IMR-90 (cell line): ENCODE data around the gene GINS3. TPM values are rescaled to one million over a fixed set of nuclear protein-coding genes. Genes with fewer than 3 reads are reported as not detected.
"Not testable (repeated sequence)": the region's sequence is repeated elsewhere in the genome, so short reads cannot be mapped to it uniquely, and the experiment has no call there.

Source experiments
- ATAC-seq: fragments of 200-7000 bp; cut with Tn5 transposase; 2 replicates; pipeline ENCODE4 v1.9.1; 2020; ENCODE audit warnings: low read depth, mild to moderate bottlenecking, moderate library complexity
- BruUV-seq: library from RNA; stranded (reverse); fragments of 400-500 nt; replicated peaks from 2 replicates; lab custom pipeline; 2021; lab: Mats Ljungman, UMichigan
- CTCF ChIA-PET: fragments of 300-600 bp; formaldehyde crosslinking; extraction: SDS; loops from one replicate; lab custom pipeline; 2021; ENCODE audit warnings: antibody characterized with exemption; lab: Yijun Ruan, JAX
- POLR2A ChIA-PET: fragments of 300-600 bp; sonication (Branson Sonifier 250); formaldehyde crosslinking; loops from one replicate; lab custom pipeline; 2022; ENCODE audit warnings: antibody characterized with exemption; ENCODE audit not compliant: unreplicated experiment; lab: Charles Lee
- DNase-seq: peaks from one replicate; pipeline ENCODE4 v3.0.0; 2013
- H2AFZ ChIP-seq: replicated peaks from 2 replicates; pipeline ENCODE3; 2013; ENCODE audit warnings: low read length, mild to moderate bottlenecking; ENCODE audit not compliant: poor library complexity
- H2AK5ac ChIP-seq: 2 replicates; pipeline ENCODE4 v1.6.1; 2013; ENCODE audit warnings: low read depth, low read length, inconsistent platforms
- H2AK9ac ChIP-seq: replicated peaks from 2 replicates; pipeline ENCODE3; 2013; ENCODE audit warnings: mild to moderate bottlenecking, low read depth, low read length, moderate library complexity; ENCODE audit not compliant: poor library complexity
- H2BK120ac ChIP-seq: 2 replicates; pipeline ENCODE4 v1.6.1; 2013; ENCODE audit warnings: low read depth, low read length, inconsistent platforms
- H2BK15ac ChIP-seq: 3 replicates; pipeline ENCODE4 v1.6.1; 2013; ENCODE audit warnings: low read depth, low read length, inconsistent platforms
- H2BK20ac ChIP-seq: 2 replicates; pipeline ENCODE4 v1.6.1; 2013; ENCODE audit warnings: low read depth, mild to moderate bottlenecking, inconsistent platforms, low read length, moderate library complexity
- H2BK5ac ChIP-seq: 2 replicates; pipeline ENCODE4 v1.6.1; 2013; ENCODE audit warnings: mild to moderate bottlenecking, low read depth, low read length, inconsistent platforms; ENCODE audit not compliant: poor library complexity, severe bottlenecking
- H3K14ac ChIP-seq: replicated peaks from 2 replicates; pipeline ENCODE4 v1.6.1; 2013; ENCODE audit warnings: low read depth, low read length, inconsistent platforms
- H3K18ac ChIP-seq: 2 replicates; pipeline ENCODE4 v1.6.1; 2013; ENCODE audit warnings: low read depth, low read length, control low read depth
- H3K23ac ChIP-seq: 2 replicates; pipeline ENCODE4 v1.6.1; 2013; ENCODE audit warnings: low read depth, low read length, inconsistent platforms
- H3K27ac ChIP-seq: 2 replicates; pipeline ENCODE4 v1.5.1; 2013; ENCODE audit warnings: mild to moderate bottlenecking, control low read depth, low read length; ENCODE audit not compliant: insufficient read depth
- H3K27me3 ChIP-seq: 2 replicates; pipeline ENCODE4 v1.6.1; 2013; ENCODE audit warnings: low read length; ENCODE audit not compliant: control insufficient read depth, insufficient read depth
- H3K36me3 ChIP-seq: 2 replicates; pipeline ENCODE4 v1.6.1; 2013; ENCODE audit warnings: low read length, mixed read lengths; ENCODE audit not compliant: control insufficient read depth, insufficient read depth
- H3K4ac ChIP-seq: 2 replicates; pipeline ENCODE4 v1.6.1; 2013; ENCODE audit warnings: low read depth, low read length, inconsistent platforms
- H3K4me1 ChIP-seq: 2 replicates; pipeline ENCODE4 v1.6.1; 2013; ENCODE audit warnings: low read length, mixed read lengths; ENCODE audit not compliant: control insufficient read depth, insufficient read depth
- H3K4me2 ChIP-seq: 2 replicates; pipeline ENCODE4 v1.6.1; 2013; ENCODE audit warnings: low read depth, mild to moderate bottlenecking, control low read depth, low read length, moderate library complexity
- H3K4me3 ChIP-seq: 2 replicates; pipeline ENCODE4 v1.5.1; 2013; ENCODE audit warnings: low read depth, mild to moderate bottlenecking, control low read depth, low read length, moderate library complexity; ENCODE audit not compliant: insufficient read depth
- H3K56ac ChIP-seq: 2 replicates; pipeline ENCODE4 v1.6.1; 2013; ENCODE audit warnings: low read length, inconsistent platforms; ENCODE audit not compliant: insufficient read depth; ENCODE audit errors: extremely low read depth
- H3K79me1 ChIP-seq, 2 experiments: 2 replicates each; pipeline ENCODE4 v1.6.1; 2013; ENCODE audit warnings: low read length in 2 of 2, inconsistent platforms in 1 of 2, low read depth in 1 of 2
- H3K9ac ChIP-seq: 2 replicates; pipeline ENCODE4 v1.6.1; 2013; ENCODE audit warnings: low read depth, low read length, control low read depth
- H3K9me1 ChIP-seq: 2 replicates; pipeline ENCODE4 v1.6.1; 2013; ENCODE audit warnings: low read length, inconsistent platforms; ENCODE audit not compliant: insufficient read depth
- H3K9me3 ChIP-seq: 2 replicates; pipeline ENCODE4 v1.6.1; 2013; ENCODE audit warnings: low read length; ENCODE audit not compliant: control insufficient read depth, insufficient read depth
- H4K20me1 ChIP-seq: 2 replicates; pipeline ENCODE4 v1.6.1; 2013; ENCODE audit warnings: low read length, inconsistent platforms; ENCODE audit not compliant: insufficient read depth
- H4K5ac ChIP-seq: 2 replicates; pipeline ENCODE4 v1.6.1; 2013; ENCODE audit warnings: mild to moderate bottlenecking, low read depth, low read length, control low read depth
- H4K8ac ChIP-seq, 2 experiments: 2 replicates each; pipeline ENCODE4 v1.6.1; 2013; ENCODE audit warnings: low read depth in 2 of 2, low read length in 2 of 2, control low read depth in 1 of 2, inconsistent platforms in 1 of 2
- H4K91ac ChIP-seq: 2 replicates; pipeline ENCODE4 v1.6.1; 2013; ENCODE audit warnings: low read depth, low read length, inconsistent platforms; ENCODE audit not compliant: insufficient read depth
- WGBS, 2 experiments: methylation state at CpG; one replicate each; pipeline versions ENCODE4 v1.1.5 to v1.1.7; 2013; ENCODE audit warnings: missing lambda C conversion rate in 2 of 2; ENCODE audit not compliant: insufficient read length in 1 of 2; ENCODE audit errors: extremely low coverage in 2 of 2; 5-methylcytosine and 5-hydroxymethylcytosine counted together
- dilution Hi-C: fragments of 300-500 bp; cut with HindIII; formaldehyde crosslinking; loops from one replicate; pipeline ENCODE4 v1.14.3; 2018; ENCODE audit warnings: low sequenced_read_pairs; ENCODE audit not compliant: unreplicated experiment
- in situ Hi-C: fragments of 300-500 bp; cut with MboI; formaldehyde crosslinking; loops from 3 replicates; pipeline ENCODE4 v1.14.3; 2019; ENCODE audit warnings: low sequenced_read_pairs, inconsistent platforms, mixed read lengths
- intact Hi-C: fragments of 100-400 bp; cut with micrococcal nuclease; formaldehyde crosslinking; loops from 2 replicates; pipeline ENCODE4 v1.10.0; 2022
- polyA plus RNA-seq, 3 experiments: library from polyadenylated mRNA; depleted of rRNA; stranded (reverse); fragments of >200 nt; gene quantifications; 2 replicates each; pipeline ENCODE4 v1.2.3, GENCODE V29; 2012; ENCODE audit warnings: low replicate concordance in 1 of 3
- total RNA-seq: library from RNA; depleted of rRNA; stranded (reverse); fragments of >200 nt; gene quantifications from 2 replicates; pipeline ENCODE4 v1.2.3, GENCODE V29; 2012

The GINS3 gene
- total and polyA plus RNA-seq, 2 of the 4 experiments (the other 2 are of a cell fraction), result 5.2 to 5.4 TPM

- H2BK5ac ChIP-seq, H3K4me3 ChIP-seq, dilution Hi-C loops, H2BK120ac ChIP-seq, H4K8ac ChIP-seq, H2AK9ac ChIP-seq, H3K27me3 ChIP-seq, H2AFZ ChIP-seq, BruUV-seq, H4K20me1 ChIP-seq, H3K4me2 ChIP-seq, CTCF ChIA-PET, H3K4ac ChIP-seq, H3K23ac ChIP-seq, H3K18ac ChIP-seq, H3K56ac ChIP-seq, H4K91ac ChIP-seq, H2AK5ac ChIP-seq, in situ Hi-C loops, H3K9me1 ChIP-seq, H2BK20ac ChIP-seq, DNase-seq, H3K14ac ChIP-seq, ATAC-seq, H3K4me1 ChIP-seq, H3K27ac ChIP-seq, POLR2A ChIA-PET, intact Hi-C loops, H3K9ac ChIP-seq, H2BK15ac ChIP-seq, H3K9me3 ChIP-seq, H3K36me3 ChIP-seq, H4K5ac ChIP-seq: not testable (repeated sequence)
- WGBS, 2 experiments, result 100% methylated on average over 3 of the region's 26 CpGs; no CpG with 5 or more reads in 1 of the 2 experiments
- peaks cover 10 to 18% of the 10 kb centered on the region in 2 experiments for H3K79me1 ChIP-seq
Observed at GRCh38 chr16:58396897-58397296, 4.6 kb downstream of the GINS3 start.
